HT1080 (cell line): ENCODE results near the gene GATA3. TPM values are rescaled to one million over a fixed set of nuclear protein-coding genes. Genes with fewer than 3 reads are reported as not detected.

Source experiments
- DNase-seq: peaks from one replicate; pipeline ENCODE4 v3.0.0-alpha.2; 2015; ENCODE audit warnings: low read depth
- total RNA-seq: library from RNA; depleted of rRNA; stranded (reverse); fragments of >200 nt; shearing (Covaris generic); gene quantifications from 2 replicates; pipeline ENCODE4 v1.2.3, GENCODE V29; 2014

GATA3 gene
- total RNA-seq, 1 experiment from 2014 or later: 0.68 TPM

DNA sequence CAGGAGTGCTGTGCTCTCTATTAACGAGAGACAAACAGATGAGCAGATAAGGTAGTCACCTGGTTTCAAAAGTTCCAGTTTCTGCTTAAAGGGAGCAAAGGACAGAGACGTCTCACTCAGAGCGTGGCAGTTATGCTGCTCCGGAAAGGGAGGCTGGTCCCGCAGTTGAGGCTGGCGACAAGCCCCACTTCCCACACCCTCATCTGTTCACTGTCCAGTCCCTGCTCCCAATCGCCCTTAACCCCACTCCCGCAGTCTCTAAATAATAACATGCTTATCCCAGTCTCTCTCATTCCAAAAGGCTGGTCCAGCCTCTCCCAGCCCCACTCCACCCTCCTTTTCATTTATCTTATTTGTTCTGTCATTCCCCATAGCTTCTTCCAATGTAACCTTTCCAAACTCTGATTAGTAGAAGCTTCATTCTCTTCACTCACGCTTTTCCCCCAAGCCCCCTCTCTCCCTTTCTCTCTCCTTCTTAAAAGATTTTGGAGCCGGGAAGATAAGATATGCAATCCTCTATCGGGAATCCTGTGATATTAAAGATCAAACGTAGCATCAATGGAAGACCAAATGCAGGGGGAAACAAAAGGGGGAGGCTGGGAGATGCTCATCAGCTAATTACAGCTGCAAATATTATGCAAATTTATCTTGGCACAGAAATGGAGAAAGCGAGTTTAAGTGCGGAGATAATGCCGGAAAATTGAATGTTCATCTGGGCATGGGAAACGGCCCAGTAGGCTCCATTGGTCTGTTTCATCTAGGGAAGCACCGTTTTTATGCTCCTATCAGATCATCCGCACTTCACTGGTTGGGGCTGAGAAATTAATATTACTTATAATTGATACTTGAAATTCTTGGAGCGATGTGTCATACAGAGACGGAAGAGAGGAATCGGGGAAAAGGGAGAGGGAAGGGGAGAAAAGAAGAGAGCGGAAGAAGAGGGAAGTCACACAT lies 16.3 kb upstream of the GATA3 start:
- DNase-seq: no peak

GRCh38 chr10:8039321-8039881 lies 15.1 kb upstream of the GATA3 start:
- DNase-seq: no peak

- no peak for DNase-seq
Observed at GRCh38 chr10:8040651-8041050, 13.8 kb upstream of the GATA3 start.

DNA sequence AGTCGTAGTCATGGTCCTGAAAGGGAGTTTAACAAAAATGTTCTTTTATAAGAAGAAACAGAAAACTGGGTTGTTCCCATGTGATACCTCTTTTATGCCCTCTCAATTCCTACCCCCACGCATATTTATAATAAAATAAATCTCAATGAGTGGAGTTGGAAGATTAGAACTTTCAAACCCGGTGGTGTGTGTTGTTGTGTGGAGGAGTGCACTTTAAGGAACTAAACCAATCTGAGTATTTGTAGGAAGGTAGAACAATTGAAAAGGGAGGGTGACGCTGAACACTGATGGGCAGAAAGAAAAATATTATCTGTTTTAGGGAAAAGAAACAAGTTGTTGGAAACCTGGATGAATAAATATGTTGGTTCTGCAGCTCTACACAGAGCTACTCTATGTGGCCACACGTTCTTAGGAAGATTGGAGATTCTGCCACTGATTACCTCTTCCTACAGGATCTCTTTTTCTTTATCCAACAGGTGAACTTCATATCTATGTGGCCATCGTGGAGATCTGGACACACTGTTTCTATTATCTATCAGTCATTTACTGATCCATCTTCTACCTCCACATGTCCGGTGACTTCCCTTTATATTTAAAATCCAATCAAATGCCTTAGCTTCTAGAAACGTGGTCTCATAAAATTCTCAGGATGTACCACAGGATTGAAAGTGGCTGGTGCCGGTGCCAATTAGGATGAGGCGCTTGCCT lies 13.1 kb upstream of the GATA3 start:
- DNase-seq: no peak

DNA sequence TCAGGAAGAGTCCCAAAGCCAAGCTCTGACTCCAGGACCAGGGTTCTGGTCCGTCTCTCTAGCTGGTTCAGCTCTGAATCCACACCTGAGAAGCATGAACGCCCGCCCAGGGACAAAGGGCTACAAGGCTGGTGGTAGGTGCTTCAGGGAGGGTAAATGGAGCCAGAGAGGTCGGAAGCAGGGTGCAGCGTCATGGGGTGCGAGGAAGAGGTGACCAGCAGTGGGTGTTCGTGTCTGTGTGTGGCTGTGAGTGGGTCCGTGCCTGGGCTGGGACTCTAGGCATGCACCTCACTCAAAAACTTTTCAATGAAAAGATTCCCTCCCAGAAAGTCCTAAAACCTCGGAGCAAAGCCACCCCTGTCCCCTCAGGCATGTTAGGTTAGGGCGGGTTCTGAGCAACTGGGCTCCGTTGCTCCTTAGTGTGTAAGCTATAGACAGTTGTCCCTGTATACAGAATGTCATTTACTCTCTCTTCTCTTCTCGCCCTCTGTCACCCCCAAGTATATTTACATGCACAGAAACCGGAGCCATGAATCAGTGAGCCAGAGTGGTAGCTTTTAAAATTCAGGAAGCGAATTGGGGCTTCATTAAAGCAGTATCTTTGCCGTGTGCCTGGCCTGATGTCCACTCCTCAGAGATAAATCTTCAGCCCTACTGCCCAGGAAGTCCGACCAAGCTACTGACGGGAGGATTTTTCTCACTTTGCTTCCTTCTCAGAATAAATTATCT lies 12.3 kb upstream of the GATA3 start:
- no peak for DNase-seq

GRCh38 chr10:8042721-8043568 lies 11.5 kb upstream of the GATA3 start:
- DNase-seq: no peak

GRCh38 chr10:8043569-8044306 lies 10.8 kb upstream of the GATA3 start:
- DNase-seq: no peak

DNA sequence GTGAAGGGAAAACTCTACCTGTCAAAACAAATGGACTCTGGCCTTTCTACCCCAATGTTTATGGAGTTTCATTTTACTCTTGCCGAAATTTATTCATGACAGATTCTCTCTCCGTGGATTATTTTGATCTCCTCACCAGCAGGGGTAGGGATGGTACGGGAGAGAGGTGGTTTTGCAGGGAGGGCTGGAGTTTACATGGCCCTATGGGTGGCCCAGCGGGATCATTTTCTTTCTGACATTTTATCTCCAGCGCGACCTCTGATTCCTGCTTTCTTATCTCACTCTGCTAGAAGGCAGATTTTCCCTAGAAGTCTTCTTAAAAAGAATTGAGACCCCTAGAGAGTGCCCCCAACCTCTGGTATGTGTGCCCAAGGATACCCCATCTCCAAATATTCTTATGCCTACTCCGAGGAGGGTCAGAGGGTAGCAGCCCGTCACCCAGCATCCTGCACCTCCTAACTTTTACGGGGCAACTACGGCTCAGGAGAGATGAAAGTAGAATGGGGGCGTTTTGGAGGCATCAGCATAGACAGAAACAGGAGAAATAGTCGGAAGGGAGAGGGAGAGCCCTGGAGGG lies 10.1 kb upstream of the GATA3 start:
- DNase-seq: no peak

GRCh38 chr10:8044908-8045725 lies 9.4 kb upstream of the GATA3 start:
- DNase-seq: no peak

- no peak for DNase-seq
Observed at GRCh38 chr10:8045726-8046494, 8.6 kb upstream of the GATA3 start.

DNA sequence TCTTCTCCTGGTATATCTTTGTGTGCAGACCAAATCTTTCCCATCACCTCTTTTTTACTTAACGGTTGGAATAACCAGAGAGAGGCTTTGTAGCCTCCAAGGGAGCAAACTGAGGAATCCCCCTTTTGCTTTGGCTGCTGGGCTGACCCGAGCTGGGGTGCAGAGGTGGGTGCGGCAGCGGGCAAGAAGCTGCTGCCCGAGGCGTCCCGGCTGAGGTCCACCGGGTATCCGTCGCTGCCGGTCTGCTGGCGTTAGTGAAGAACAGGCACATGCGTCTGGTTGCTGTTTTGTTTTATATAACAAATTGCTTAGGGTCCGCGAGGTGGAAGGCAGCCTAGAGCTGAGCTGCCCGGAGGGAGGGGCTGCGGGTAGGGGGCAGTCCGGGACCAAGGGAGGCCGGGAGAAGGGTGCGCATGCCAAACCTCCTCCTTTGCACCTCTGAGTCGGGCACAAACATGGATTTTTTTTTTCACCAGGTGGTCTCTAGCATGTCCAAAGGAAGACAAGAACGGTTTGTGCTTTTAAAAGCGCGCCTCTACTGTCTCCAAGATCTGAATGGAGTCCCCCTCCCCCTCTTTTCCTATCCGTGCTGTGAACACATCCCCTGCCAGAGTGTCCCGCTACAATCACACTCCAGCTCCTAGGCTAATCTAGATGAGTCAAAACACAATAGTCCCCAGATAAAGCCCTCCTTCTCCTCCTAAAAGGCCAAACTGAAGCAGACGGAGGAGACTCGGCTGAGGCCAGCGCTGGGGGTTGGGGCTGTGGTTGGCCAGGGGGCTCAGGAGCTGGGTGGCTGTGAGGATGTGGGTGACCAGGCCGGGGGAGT lies 6.8 kb upstream of the GATA3 start:
- DNase-seq: no peak

GRCh38 chr10:8048281-8049008 lies 6.0 kb upstream of the GATA3 start:
- no peak for DNase-seq

DNA sequence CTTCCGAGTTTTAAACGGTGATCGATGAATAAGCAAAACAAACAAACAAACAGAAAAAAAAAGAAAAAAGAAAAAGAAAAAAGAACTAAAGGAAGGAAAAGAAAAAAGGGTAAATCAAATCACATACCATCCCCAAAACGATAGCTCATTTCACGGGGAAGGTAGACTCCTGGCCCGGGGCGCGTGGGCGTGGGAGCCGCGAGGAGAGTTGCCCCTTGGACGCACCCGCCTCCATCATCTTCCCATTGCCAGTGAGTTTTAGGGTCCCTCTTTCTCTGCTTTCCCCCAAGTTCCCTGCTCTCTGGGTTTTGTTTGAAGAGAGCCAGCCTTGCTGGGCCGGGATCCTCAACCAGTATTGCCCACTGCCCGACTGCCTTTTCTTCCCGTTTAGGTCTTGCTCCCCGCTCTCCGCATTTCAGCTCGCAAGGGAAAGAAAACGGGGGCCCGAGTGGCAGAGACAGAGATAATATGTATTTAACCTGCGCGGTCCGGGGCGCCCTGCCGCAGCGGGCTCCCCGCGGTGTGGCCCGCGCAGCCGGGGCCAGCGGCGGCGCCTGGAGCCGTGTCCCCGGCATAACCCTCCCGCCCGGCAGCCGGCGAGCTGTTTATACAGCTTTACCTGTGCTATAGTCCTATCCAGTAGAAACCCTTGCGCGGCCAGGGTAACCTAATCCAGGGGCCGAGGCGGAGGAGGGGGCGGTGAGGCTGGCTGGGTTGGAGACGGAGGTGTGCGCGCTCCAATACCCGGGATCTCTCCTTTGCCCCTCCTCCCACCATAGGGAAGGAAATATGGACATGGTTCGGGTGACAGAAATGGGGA lies 5.2 kb upstream of the GATA3 start:
- no peak for DNase-seq

GRCh38 chr10:8049865-8050555 lies 4.5 kb upstream of the GATA3 start:
- no peak for DNase-seq
